SK-N-SH (cell line): Measurements from ENCODE around the gene PTBP1. TPM values are rescaled to one million over a fixed set of nuclear protein-coding genes. Genes with fewer than 3 reads are reported as not detected.
"Not testable (repeated sequence)": the region's sequence is repeated elsewhere in the genome, so short reads cannot be mapped to it uniquely, and the experiment has no call there.

Experiments used
- CTCF ChIA-PET: fragments of 300-600, 350-600 bp; formaldehyde crosslinking; extraction: SDS; loops from one replicate; lab custom pipeline; 2021; lab: Yijun Ruan, JAX
- POLR2A ChIA-PET: fragments of 350-600 bp; sonication (Branson Sonifier 250); formaldehyde crosslinking; extraction: SDS; loops from one replicate; lab custom pipeline; 2020; ENCODE audit warnings: antibody characterized with exemption, inconsistent platforms; lab: Yijun Ruan, JAX
- DNase-seq: peaks from one replicate; pipeline ENCODE4 v3.0.0; 2012
- H2AFZ ChIP-seq: fragments of 200-600 bp; sonication (generic); 2 replicates; pipeline ENCODE4 v1.8.1; 2016; ENCODE audit warnings: antibody characterized with exemption, mild to moderate bottlenecking, low read depth
- H3F3A ChIP-seq: fragments of 200-600 bp; sonication (generic); replicated peaks from 2 replicates; pipeline ENCODE3; 2016; ENCODE audit warnings: antibody characterized with exemption, mild to moderate bottlenecking; ENCODE audit not compliant: insufficient read depth
- H3K27ac ChIP-seq, 2 experiments: fragments of 200-500 bp in 1 of 2; fragments of 200-600 bp in 1 of 2; sonication (Bioruptor generic) in 1 of 2; sonication (generic), shearing (Covaris generic) in 1 of 2; 2 replicates each; pipeline versions ENCODE4 v1.5.1 to v1.6.1; 2014 to 2016; ENCODE audit warnings: low read depth in 2 of 2, inconsistent platforms in 1 of 2, low read length in 1 of 2, mild to moderate bottlenecking in 1 of 2, mixed read lengths in 1 of 2
- H3K27me3 ChIP-seq: fragments of 200-600 bp; sonication (generic), shearing (Covaris generic); 2 replicates; pipeline ENCODE4 v1.6.1; 2016; ENCODE audit warnings: mixed run types; ENCODE audit not compliant: insufficient read depth
- H3K36me3 ChIP-seq, 2 experiments: fragments of 200-500 bp in 1 of 2; fragments of 200-600 bp in 1 of 2; sonication (Bioruptor generic) in 1 of 2; sonication (generic) in 1 of 2; replicated peaks in 1 of 2; 2 replicates each; pipeline versions ENCODE3 to v1.5.1; 2014 to 2016; ENCODE audit warnings: low read length in 1 of 2, mild to moderate bottlenecking in 1 of 2; ENCODE audit not compliant: insufficient read depth in 2 of 2, control insufficient read depth in 1 of 2
- H3K4me1 ChIP-seq, 2 experiments: fragments of 200-500 bp in 1 of 2; fragments of 200-600 bp in 1 of 2; sonication (Bioruptor generic) in 1 of 2; sonication (generic), shearing (Covaris generic) in 1 of 2; 2 replicates each; pipeline versions ENCODE4 v1.5.1 to v1.6.1; 2014 to 2016; ENCODE audit warnings: low read depth in 1 of 2, low read length in 1 of 2, mixed run types in 1 of 2; ENCODE audit not compliant: insufficient read depth in 2 of 2, control insufficient read depth in 1 of 2
- H3K4me2 ChIP-seq: fragments of 200-600 bp; sonication (generic), shearing (Covaris generic); 2 replicates; pipeline ENCODE4 v1.6.1; 2017; ENCODE audit warnings: mixed run types
- H3K4me3 ChIP-seq, 2 experiments: fragments of 200-500 bp in 1 of 2; fragments of 200-600 bp in 1 of 2; sonication (Bioruptor generic) in 1 of 2; sonication (generic), shearing (Covaris generic) in 1 of 2; 2 replicates each; pipeline versions ENCODE4 v1.5.1 to v1.8.1; 2014 to 2016; ENCODE audit warnings: low read depth in 2 of 2, inconsistent platforms in 1 of 2, low read length in 1 of 2, mild to moderate bottlenecking in 1 of 2, mixed read lengths in 1 of 2, moderate library complexity in 1 of 2
- H3K79me2 ChIP-seq: fragments of 200-600 bp; sonication (generic); 2 replicates; pipeline ENCODE4 v1.8.1; 2017; ENCODE audit warnings: mild to moderate bottlenecking; ENCODE audit not compliant: insufficient read depth
- H3K9ac ChIP-seq: fragments of 200-600 bp; sonication (generic); 2 replicates; pipeline ENCODE4 v1.6.1; 2017; ENCODE audit warnings: mixed run types
- H3K9me2 ChIP-seq: fragments of 200-600 bp; sonication (generic); 2 replicates; pipeline ENCODE4 v1.6.1; 2017; ENCODE audit warnings: mixed run types
- H3K9me3 ChIP-seq: fragments of 200-600 bp; sonication (generic); 2 replicates; pipeline ENCODE4 v1.6.1; 2017; ENCODE audit warnings: mixed run types, mild to moderate bottlenecking, moderate library complexity
- H4K20me1 ChIP-seq: fragments of 200-600 bp; sonication (generic); 2 replicates; pipeline ENCODE4 v1.6.1; 2017; ENCODE audit warnings: mild to moderate bottlenecking, mixed run types; ENCODE audit not compliant: insufficient read depth
- CTCF ChIP-seq: fragments of 200-600 bp; sonication (generic); IDR thresholded peaks from 2 replicates; pipeline ENCODE4 v1.6.1; 2017; ENCODE audit warnings: antibody characterized with exemption, mild to moderate bottlenecking, moderate library complexity
- ELF1 ChIP-seq: IDR thresholded peaks from 2 replicates; pipeline ENCODE4 v1.4.0; 2012
- EP300 ChIP-seq, 2 experiments: IDR thresholded peaks; 2 replicates each; pipeline versions ENCODE4 v1.4.0 to v1.6.1; 2012; ENCODE audit warnings: borderline replicate concordance in 1 of 2, low read depth in 1 of 2, low read length in 1 of 2
- EZH2phosphoT487 ChIP-seq: fragments of 200-600 bp; sonication (generic); IDR thresholded peaks from 2 replicates; pipeline ENCODE4 v1.6.1; 2017; ENCODE audit warnings: low read depth, mixed run types, mild to moderate bottlenecking, antibody characterized with exemption, moderate library complexity, borderline replicate concordance
- FOSL2 ChIP-seq: IDR thresholded peaks from 2 replicates; pipeline ENCODE4 v1.4.0; 2012; ENCODE audit warnings: low read depth, mild to moderate bottlenecking, moderate library complexity, borderline replicate concordance
- FOXM1 ChIP-seq: IDR thresholded peaks from 2 replicates; pipeline ENCODE4 v1.4.0; 2012; ENCODE audit warnings: low read depth, mild to moderate bottlenecking
- JUND ChIP-seq: IDR thresholded peaks from 2 replicates; pipeline ENCODE4 v1.4.0; 2012
- MAX ChIP-seq: IDR thresholded peaks from 2 replicates; pipeline ENCODE4 v1.4.0; 2012; ENCODE audit warnings: low read depth
- MXI1 ChIP-seq: IDR thresholded peaks from 2 replicates; pipeline ENCODE4 v1.6.1; 2012; ENCODE audit warnings: mild to moderate bottlenecking, low read depth, low read length, improper control_type of control experiment
- RAD21 ChIP-seq: IDR thresholded peaks from 2 replicates; pipeline ENCODE4 v1.6.1; 2012; ENCODE audit warnings: mild to moderate bottlenecking, low read length
- RFX5 ChIP-seq: IDR thresholded peaks from 2 replicates; pipeline ENCODE4 v1.6.1; 2012; ENCODE audit warnings: mild to moderate bottlenecking, improper control_type of control experiment, low read length
- SIN3A ChIP-seq: IDR thresholded peaks from 2 replicates; pipeline ENCODE4 v1.6.1; 2012; ENCODE audit warnings: low read depth, mild to moderate bottlenecking, low read length, moderate library complexity, borderline replicate concordance
- TEAD4 ChIP-seq: IDR thresholded peaks from 2 replicates; pipeline ENCODE4 v1.4.0; 2012; ENCODE audit warnings: mild to moderate bottlenecking, borderline replicate concordance; ENCODE audit not compliant: insufficient read depth
- USF1 ChIP-seq: IDR thresholded peaks from 2 replicates; pipeline ENCODE4 v1.4.0; 2012; ENCODE audit warnings: low read depth, borderline replicate concordance
- WGBS: methylation state at CpG from one replicate; pipeline ENCODE4 v1.1.6; 2017; ENCODE audit warnings: low lambda C conversion rate; 5-methylcytosine and 5-hydroxymethylcytosine counted together
- polyA plus RNA-seq, 3 experiments: library from polyadenylated mRNA; depleted of rRNA; stranded (reverse); fragments of >200 nt; gene quantifications; 2 replicates each; pipeline ENCODE4 v1.2.3, GENCODE V29; 2012

PTBP1 gene
- polyA plus RNA-seq, 1 of the 3 experiments (the other 2 are of a cell fraction): 243 TPM

- 9% methylated on average over 15 of the region's 37 CpGs for WGBS
- CTCF ChIA-PET: interaction anchor here (0.6 to 1.7 kb wide), 4 partner anchors 10 to 107 kb away, joined by 3 to 8 read pairs (median 4); no protein-coding TSS in a partner anchor
Observed at GRCh38 chr19:845707-846521, 48.7 kb downstream of the PTBP1 start.

GRCh38 chr19:848386-848921 is 51.2 kb downstream of the PTBP1 start:
- H3K27ac ChIP-seq: no peak overlapping the region
- no peak for DNase-seq
- no peaks in the 10 kb centered on the region for H4K20me1 ChIP-seq
- peaks cover 18% of the 10 kb centered on the region for H3F3A ChIP-seq
- H3K9me3 ChIP-seq: no peaks in the 10 kb centered on the region
- WGBS: 14% methylated on average over 7 of the region's 12 CpGs
- peaks cover 74% of the 10 kb centered on the region for H3K27me3 ChIP-seq
- no peaks in the 10 kb centered on the region for H3K79me2 ChIP-seq
- H2AFZ ChIP-seq: no peak overlapping the region
- CTCF ChIA-PET: interaction anchor here (0.9 to 1.5 kb wide), 4 partner anchors 8 to 134 kb away, joined by 3 to 5 read pairs (median 4); partner anchors contain the start of gene CFD
- TF ChIP-seq USF1 (no peak), FOSL2 (no peak), EZH2phosphoT487 (no peak), EP300 (IDR thresholded peaks at IDR 0.05; ENCODE audit: borderline replicate concordance in 1 of 2, low read depth in 1 of 2, low read length in 1 of 2) (no peak), JUND (no peak), RFX5 (no peak), FOXM1 (no peak), ELF1 (no peak)
- TF ChIP-seq, all 33 proteins: peak for 0
- H3K4me3 ChIP-seq: no peak overlapping the region
- H3K4me1 ChIP-seq: peaks cover 0 to 8% of the 10 kb centered on the region in 2 experiments; a peak in 1 of 4 replicates
- no peaks in the 10 kb centered on the region for H3K9me2 ChIP-seq
- no peak overlapping the region for H3K9ac ChIP-seq
- POLR2A ChIA-PET: no interaction called here
- no peaks in the 10 kb centered on the region for H3K36me3 ChIP-seq
- H3K4me2 ChIP-seq: no peak overlapping the region

More at GRCh38 chr19:845707-846521, 48.7 kb downstream of the PTBP1 start:
- no peak for DNase-seq
- peak overlapping the region in 1 of 2 experiments; percentile 19; a peak in 1 of 4 replicates for H3K4me3 ChIP-seq
- H3F3A ChIP-seq: peaks cover 18% of the 10 kb centered on the region
- H2AFZ ChIP-seq: no peak overlapping the region
- TF ChIP-seq CTCF (no peak), RAD21 (no peak), EZH2phosphoT487 (no peak), TEAD4 (no peak), MXI1 (no peak), RFX5 (no peak), MAX (no peak), SIN3A (no peak)
- no peak overlapping the region for H3K4me2 ChIP-seq
- POLR2A ChIA-PET: no interaction called here
- H3K9me2 ChIP-seq: no peaks in the 10 kb centered on the region
- H3K27ac ChIP-seq: no peak overlapping the region
- H3K9me3 ChIP-seq: no peaks in the 10 kb centered on the region
- H4K20me1 ChIP-seq: no peaks in the 10 kb centered on the region
- no peak overlapping the region for H3K9ac ChIP-seq
- H3K36me3 ChIP-seq: no peaks in the 10 kb centered on the region
- peaks cover 73% of the 10 kb centered on the region for H3K27me3 ChIP-seq
- H3K4me1 ChIP-seq: peaks cover 0 to 7% of the 10 kb centered on the region in 2 experiments; a peak in 1 of 4 replicates
- H3K79me2 ChIP-seq: no peaks in the 10 kb centered on the region

- 56% methylated on average over 8 of the region's 8 CpGs for WGBS
- CTCF ChIA-PET: interaction anchor here (0.9 to 1.9 kb wide), 4 partner anchors 10 to 133 kb away, joined by 3 to 8 read pairs (median 4); partner anchors contain the start of gene CFD
- POLR2A ChIA-PET: not testable (repeated sequence)
Observed at GRCh38 chr19:849195-849594, 51.9 kb downstream of the PTBP1 start.

More at GRCh38 chr19:849195-849594, 51.9 kb downstream of the PTBP1 start:
- H3K9ac ChIP-seq, H3K36me3 ChIP-seq, H3K27ac ChIP-seq, H3K4me2 ChIP-seq, DNase-seq, H4K20me1 ChIP-seq, H3K79me2 ChIP-seq, H3K4me3 ChIP-seq, H3K9me2 ChIP-seq, H3K9me3 ChIP-seq, H2AFZ ChIP-seq, H3K4me1 ChIP-seq: not testable (repeated sequence)
- peaks cover 72% of the 10 kb centered on the region for H3K27me3 ChIP-seq
- peaks cover 18% of the 10 kb centered on the region for H3F3A ChIP-seq
